ENCODE measurements around the gene CEP192. TPM values are rescaled to one million over a fixed set of nuclear protein-coding genes. Genes with fewer than 3 reads are reported as not detected.

CEP192 gene
- total and polyA plus RNA-seq, 10 of the 15 experiments (the other 5 are each of a cell fraction or from before 2014, with no cell fraction given): 15.4 to 58.2 (median 29.6) TPM

DNA sequence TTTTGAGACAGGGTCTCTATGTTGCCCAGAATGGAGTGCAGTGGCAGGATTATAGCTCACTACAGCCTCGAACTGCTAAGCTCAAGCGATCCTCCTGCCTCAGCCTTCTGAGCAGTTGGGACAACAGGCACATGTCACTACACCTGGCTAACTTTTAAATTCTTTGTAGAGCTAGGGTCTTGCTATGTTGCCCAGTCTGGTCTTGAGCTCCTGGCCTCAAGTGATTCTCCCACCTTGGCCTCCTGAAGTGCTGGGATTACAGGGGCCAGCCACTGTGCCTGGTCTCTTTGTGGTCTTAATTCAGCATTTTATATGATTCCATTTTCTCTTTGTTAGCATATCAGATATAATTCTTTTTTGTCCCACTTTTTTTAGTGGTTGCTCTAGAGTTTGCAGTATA, 34.1 kb downstream of the CEP192 start (continued):
- TF ChIP-seq TARDBP (IDR thresholded peaks at IDR 0.05; ENCODE audit: borderline replicate concordance): no peak
- TF ChIP-seq, protein P1, sequence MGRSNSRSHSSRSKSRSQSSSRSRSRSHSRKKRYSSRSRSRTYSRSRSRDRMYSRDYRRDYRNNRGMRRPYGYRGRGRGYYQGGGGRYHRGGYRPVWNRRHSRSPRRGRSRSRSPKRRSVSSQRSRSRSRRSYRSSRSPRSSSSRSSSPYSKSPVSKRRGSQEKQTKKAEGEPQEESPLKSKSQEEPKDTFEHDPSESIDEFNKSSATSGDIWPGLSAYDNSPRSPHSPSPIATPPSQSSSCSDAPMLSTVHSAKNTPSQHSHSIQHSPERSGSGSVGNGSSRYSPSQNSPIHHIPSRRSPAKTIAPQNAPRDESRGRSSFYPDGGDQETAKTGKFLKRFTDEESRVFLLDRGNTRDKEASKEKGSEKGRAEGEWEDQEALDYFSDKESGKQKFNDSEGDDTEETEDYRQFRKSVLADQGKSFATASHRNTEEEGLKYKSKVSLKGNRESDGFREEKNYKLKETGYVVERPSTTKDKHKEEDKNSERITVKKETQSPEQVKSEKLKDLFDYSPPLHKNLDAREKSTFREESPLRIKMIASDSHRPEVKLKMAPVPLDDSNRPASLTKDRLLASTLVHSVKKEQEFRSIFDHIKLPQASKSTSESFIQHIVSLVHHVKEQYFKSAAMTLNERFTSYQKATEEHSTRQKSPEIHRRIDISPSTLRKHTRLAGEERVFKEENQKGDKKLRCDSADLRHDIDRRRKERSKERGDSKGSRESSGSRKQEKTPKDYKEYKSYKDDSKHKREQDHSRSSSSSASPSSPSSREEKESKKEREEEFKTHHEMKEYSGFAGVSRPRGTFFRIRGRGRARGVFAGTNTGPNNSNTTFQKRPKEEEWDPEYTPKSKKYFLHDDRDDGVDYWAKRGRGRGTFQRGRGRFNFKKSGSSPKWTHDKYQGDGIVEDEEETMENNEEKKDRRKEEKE (IDR thresholded peaks at IDR 0.05): no peak
- TF ChIP-seq ZNF217 (IDR thresholded peaks at IDR 0.05): no peak
- TF ChIP-seq PML (IDR thresholded peaks at IDR 0.05; ENCODE audit: low read length): no peak
- TF ChIP-seq HDAC2 (IDR thresholded peaks at IDR 0.05): no peak
- no peak for TF ChIP-seq NR2C1 (IDR thresholded peaks at IDR 0.05)
- no peak for TF ChIP-seq SIN3A (IDR thresholded peaks at IDR 0.05; ENCODE audit: low read depth, low read length)
- TF ChIP-seq MTA2 (IDR thresholded peaks at IDR 0.05; ENCODE audit: low read depth): no peak
- no peak for TF ChIP-seq ZNF622 (IDR thresholded peaks at IDR 0.05)

DNA sequence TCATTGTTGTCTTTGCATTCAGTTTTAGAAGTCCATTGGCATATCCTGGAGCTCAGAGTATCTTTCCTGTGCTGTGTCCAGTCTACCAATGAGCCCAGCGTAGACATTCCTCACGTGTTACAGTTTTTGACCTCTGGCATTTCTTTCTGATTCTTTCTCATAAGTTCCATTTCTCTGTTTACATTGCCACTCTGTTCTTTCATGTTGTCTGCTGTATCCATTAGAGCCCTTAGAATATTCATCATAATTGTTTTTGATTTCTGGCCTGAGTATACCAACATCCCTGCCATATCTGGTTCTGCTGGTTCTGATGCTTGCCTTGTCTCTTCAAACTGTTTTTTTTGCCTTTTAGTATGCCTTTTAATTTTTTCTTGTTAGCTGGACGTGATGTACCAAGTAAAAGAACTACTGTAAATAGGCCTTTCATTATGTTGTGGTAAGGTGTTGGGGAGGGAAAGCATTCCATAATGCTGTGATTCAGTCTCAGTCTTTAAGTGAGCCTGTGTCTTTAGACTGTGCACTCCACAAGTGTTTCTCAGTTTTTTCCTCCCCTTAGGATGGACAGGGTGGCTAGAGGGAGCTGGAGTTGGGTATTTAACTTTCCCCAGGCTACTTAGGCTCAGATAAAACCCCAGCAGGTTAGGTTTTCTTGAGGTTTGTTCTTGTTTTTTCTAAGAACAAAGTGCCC, 35.6 kb downstream of the CEP192 start:
- in situ Hi-C loops (cut with MboI): no loop called here
- TF ChIP-seq POLR2AphosphoS5 (IDR thresholded peaks at IDR 0.05; ENCODE audit: low read length): no peak
- no peak for TF ChIP-seq RELA (IDR thresholded peaks at IDR 0.05; ENCODE audit: borderline replicate concordance, partially characterized antibody)
- TF ChIP-seq TCF3 (IDR thresholded peaks at IDR 0.05; ENCODE audit: borderline replicate concordance, insufficient read depth, low read depth, low read length): no peak
- TF ChIP-seq, protein P2, sequence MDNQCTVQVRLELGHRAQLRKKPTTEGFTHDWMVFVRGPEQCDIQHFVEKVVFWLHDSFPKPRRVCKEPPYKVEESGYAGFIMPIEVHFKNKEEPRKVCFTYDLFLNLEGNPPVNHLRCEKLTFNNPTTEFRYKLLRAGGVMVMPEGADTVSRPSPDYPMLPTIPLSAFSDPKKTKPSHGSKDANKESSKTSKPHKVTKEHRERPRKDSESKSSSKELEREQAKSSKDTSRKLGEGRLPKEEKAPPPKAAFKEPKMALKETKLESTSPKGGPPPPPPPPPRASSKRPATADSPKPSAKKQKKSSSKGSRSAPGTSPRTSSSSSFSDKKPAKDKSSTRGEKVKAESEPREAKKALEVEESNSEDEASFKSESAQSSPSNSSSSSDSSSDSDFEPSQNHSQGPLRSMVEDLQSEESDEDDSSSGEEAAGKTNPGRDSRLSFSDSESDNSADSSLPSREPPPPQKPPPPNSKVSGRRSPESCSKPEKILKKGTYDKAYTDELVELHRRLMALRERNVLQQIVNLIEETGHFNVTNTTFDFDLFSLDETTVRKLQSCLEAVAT (IDR thresholded peaks at IDR 0.05): no peak
- TF ChIP-seq ZNF207 (IDR thresholded peaks at IDR 0.05; ENCODE audit: borderline replicate concordance): no peak
- TF ChIP-seq POLR2A (IDR thresholded peaks at IDR 0.05; ENCODE audit: low read depth, low read length): no peak
- TF ChIP-seq NRF1 (conservative IDR thresholded peaks at IDR 0.05; ENCODE audit: low read depth, low read length): no peak
- no peak for TF ChIP-seq HCFC1 (IDR thresholded peaks at IDR 0.05; ENCODE audit: low read length)
- TF ChIP-seq GABPA (IDR thresholded peaks at IDR 0.05; ENCODE audit: low read depth): no peak
- TF ChIP-seq, protein P3, sequence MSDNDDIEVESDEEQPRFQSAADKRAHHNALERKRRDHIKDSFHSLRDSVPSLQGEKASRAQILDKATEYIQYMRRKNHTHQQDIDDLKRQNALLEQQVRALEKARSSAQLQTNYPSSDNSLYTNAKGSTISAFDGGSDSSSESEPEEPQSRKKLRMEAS (IDR thresholded peaks at IDR 0.05; ENCODE audit: low read depth, low read length): no peak
- TF ChIP-seq HDGF (IDR thresholded peaks at IDR 0.05): no peak
- no peak for TF ChIP-seq JUNB (IDR thresholded peaks at IDR 0.05)
- no peak for TF ChIP-seq SMAD1 (IDR thresholded peaks at IDR 0.05; ENCODE audit: low read depth, partially characterized antibody)
- no peak for TF ChIP-seq PAX8 (IDR thresholded peaks at IDR 0.05)

More for the DNA sequence above, 35.6 kb downstream of the CEP192 start:
- FAIRE-seq (no peak), ATAC-seq (no peak), DNase-seq (ENCODE audit: low read depth, low spot score) (no peak)
- H3K9ac ChIP-seq (ENCODE audit: control insufficient read depth, insufficient read depth, low read length): no peak overlapping the region
- no peak overlapping the region for H3K27ac ChIP-seq (ENCODE audit: control insufficient read depth, insufficient read depth)
- no peaks in the 10 kb centered on the region for H4K20me1 ChIP-seq (ENCODE audit: control insufficient read depth, insufficient read depth)
- BruUV-seq (replicated peaks): no TSS peak
- no peaks in the 10 kb centered on the region for H3K27me3 ChIP-seq (replicated peaks in 1 of 2; ENCODE audit: control insufficient read depth in 2 of 2, insufficient read depth in 2 of 2, low read length in 1 of 2)
- no peak overlapping the region for H3K4me3 ChIP-seq
- intact Hi-C loops (cut with micrococcal nuclease; ENCODE audit: unreplicated experiment): no loop called here
- ChIA-PET POLR2A (no interaction called here), SMC1A (ENCODE audit: uncharacterized antibody, unreplicated experiment) (interaction anchor here (1.2 kb wide), 1 partner anchor 28 kb away, joined by 3 read pairs; no protein-coding TSS in a partner anchor), RAD21 (ENCODE audit: unreplicated experiment) (no interaction called here), CTCF (interaction anchor here (0.7 kb wide), 1 partner anchor 36 kb away, joined by 3 read pairs; no protein-coding TSS in a partner anchor)
- H3K4me2 ChIP-seq (ENCODE audit: control insufficient read depth, insufficient read depth): no peak overlapping the region
- H3K4me1 ChIP-seq (ENCODE audit: control insufficient read depth, insufficient read depth, low read length): no peaks in the 10 kb centered on the region
- peaks cover 6 to 24% of the 10 kb centered on the region in 2 experiments for H3K36me3 ChIP-seq (ENCODE audit: control insufficient read depth in 2 of 2, insufficient read depth in 2 of 2, low read length in 1 of 2)
- H2AFZ ChIP-seq (ENCODE audit: control insufficient read depth, low read depth, low read length): no peak overlapping the region
- 94% methylated on average over 3 of the region's 3 CpGs for WGBS (ENCODE audit: insufficient coverage, insufficient replicate concordance, low lambda C conversion rate, missing lambda C conversion rate)
- peaks cover 5% of the 10 kb centered on the region for H3K79me2 ChIP-seq (ENCODE audit: control insufficient read depth, insufficient read depth, low read length)
- H3K9me3 ChIP-seq (replicated peaks; ENCODE audit: control insufficient read depth, insufficient read depth, low read length): no peaks in the 10 kb centered on the region; the same call in 2 of the 3 replicates
